Gastroesophageal sphincter (tissue), 3 donors: ENCODE measurements around the gene ATP5MK.

ENCODE experiments used
- EP300 ChIP-seq: sonication (generic); formaldehyde crosslinking; IDR thresholded peaks from one replicate; pipeline ENCODE4 v1.6.1; 2017; ENCODE audit warnings: antibody characterized with exemption, mild to moderate bottlenecking
- POLR2A ChIP-seq, 2 donors: fragments of 450-650 bp; IDR thresholded peaks; one replicate each; pipeline ENCODE4 v1.6.1; 2017; ENCODE audit warnings: antibody characterized with exemption in 2 of 2, mild to moderate bottlenecking in 2 of 2, moderate library complexity in 1 of 2
- TF ChIP-seq, protein P1 (sequence below), 4 experiments: fragments of 200-600 bp in 2 of 4; fragments of 450-650 bp in 2 of 4; sonication (generic) in 1 of 4; IDR thresholded peaks; one replicate each; pipeline ENCODE4 v1.5.1; 2017 to 2019; ENCODE audit warnings: antibody characterized with exemption in 4 of 4, mild to moderate bottlenecking in 2 of 4, moderate library complexity in 2 of 4

DNA sequence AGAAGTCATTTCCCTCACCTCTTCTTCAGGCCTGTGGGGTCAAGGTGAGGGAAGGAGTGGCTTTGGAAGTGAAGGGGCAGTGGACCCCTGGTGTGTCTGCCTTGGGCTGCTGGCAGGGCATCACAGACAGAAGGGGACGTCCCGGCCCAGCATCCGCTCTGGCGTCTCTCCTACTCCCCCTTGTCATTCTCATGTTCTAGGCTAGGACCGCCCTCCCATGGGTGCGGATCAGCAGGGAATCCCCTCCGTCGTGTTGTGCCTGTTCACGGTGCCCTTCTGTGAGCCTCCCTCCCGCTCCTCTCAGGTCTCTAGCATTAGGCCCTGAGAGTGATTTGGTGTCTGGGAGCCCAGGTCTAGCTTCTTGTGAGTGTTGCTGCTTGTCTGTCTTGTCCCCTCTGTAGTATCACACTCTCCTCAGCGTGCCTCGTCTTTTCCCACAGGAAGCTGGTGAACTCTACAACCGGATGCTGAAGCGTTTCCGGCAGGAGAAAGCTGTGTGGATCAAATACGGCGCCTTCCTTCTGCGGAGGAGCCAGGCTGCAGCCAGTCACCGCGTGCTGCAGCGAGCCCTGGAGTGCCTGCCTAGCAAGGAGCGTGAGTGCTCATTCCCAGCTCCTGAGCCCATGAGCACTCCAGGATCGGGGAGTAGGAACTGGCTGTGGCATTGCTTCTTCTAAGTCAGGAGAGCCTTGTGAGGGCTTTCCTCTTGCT, 47.4 kb upstream of the ATP5MK start:
- TF ChIP-seq, protein P1, sequence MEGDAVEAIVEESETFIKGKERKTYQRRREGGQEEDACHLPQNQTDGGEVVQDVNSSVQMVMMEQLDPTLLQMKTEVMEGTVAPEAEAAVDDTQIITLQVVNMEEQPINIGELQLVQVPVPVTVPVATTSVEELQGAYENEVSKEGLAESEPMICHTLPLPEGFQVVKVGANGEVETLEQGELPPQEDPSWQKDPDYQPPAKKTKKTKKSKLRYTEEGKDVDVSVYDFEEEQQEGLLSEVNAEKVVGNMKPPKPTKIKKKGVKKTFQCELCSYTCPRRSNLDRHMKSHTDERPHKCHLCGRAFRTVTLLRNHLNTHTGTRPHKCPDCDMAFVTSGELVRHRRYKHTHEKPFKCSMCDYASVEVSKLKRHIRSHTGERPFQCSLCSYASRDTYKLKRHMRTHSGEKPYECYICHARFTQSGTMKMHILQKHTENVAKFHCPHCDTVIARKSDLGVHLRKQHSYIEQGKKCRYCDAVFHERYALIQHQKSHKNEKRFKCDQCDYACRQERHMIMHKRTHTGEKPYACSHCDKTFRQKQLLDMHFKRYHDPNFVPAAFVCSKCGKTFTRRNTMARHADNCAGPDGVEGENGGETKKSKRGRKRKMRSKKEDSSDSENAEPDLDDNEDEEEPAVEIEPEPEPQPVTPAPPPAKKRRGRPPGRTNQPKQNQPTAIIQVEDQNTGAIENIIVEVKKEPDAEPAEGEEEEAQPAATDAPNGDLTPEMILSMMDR (IDR thresholded peaks at IDR 0.05) = no peak
- TF ChIP-seq EP300 = no peak
- no peak for TF ChIP-seq POLR2A (IDR thresholded peaks at IDR 0.05)
